B cell (primary cell): ENCODE data around the gene ZC3H15. TPM values are rescaled to one million over a fixed set of nuclear protein-coding genes. Genes with fewer than 3 reads are reported as not detected.

Source experiments
- ATAC-seq: fragments of 200-7000 bp; cut with Tn5 transposase; one replicate; pipeline ENCODE4 v1.10.0; 2021; ENCODE audit warnings: low read depth, mild to moderate bottlenecking, moderate number of reproducible peaks, moderate library complexity
- CTCF ChIA-PET: fragments of 350-600 bp; sonication (Branson Sonifier 250); formaldehyde crosslinking; loops from one replicate; lab custom pipeline; 2021; ENCODE audit warnings: antibody characterized with exemption, inconsistent platforms; lab: Charles Lee
- POLR2A ChIA-PET: fragments of 350-600 bp; sonication (Branson Sonifier 250); formaldehyde crosslinking; loops from one replicate; lab custom pipeline; 2021; ENCODE audit warnings: antibody characterized with exemption; lab: Charles Lee
- DNase-seq: peaks from one replicate; pipeline ENCODE4 v3.0.0; 2013
- H2AFZ ChIP-seq: 2 replicates; pipeline ENCODE4 v1.6.1; 2012; ENCODE audit warnings: mild to moderate bottlenecking, low read depth, low read length; ENCODE audit not compliant: insufficient read depth, poor library complexity, severe bottlenecking
- H3K27ac ChIP-seq, 2 donors: 1 replicate in 1 of 2; 2 replicates in 1 of 2; pipeline ENCODE4 v1.5.1; 2012 to 2013; ENCODE audit warnings: low read length in 2 of 2, mild to moderate bottlenecking in 2 of 2, moderate library complexity in 1 of 2
- H3K27me3 ChIP-seq, 4 experiments: fragments of 200-600 bp in 1 of 4; sonication (generic) in 1 of 4; replicated peaks in 1 of 4; 1 replicate in 2 of 4; 2 replicates in 2 of 4; pipeline versions ENCODE4 v1.6.1 to v1.7.0; 2013 to 2016; ENCODE audit warnings: low read length in 3 of 4, mild to moderate bottlenecking in 2 of 4, mixed read lengths in 1 of 4, moderate library complexity in 1 of 4; ENCODE audit not compliant: insufficient read depth in 4 of 4, control insufficient read depth in 3 of 4; ENCODE audit errors: control extremely low read depth in 1 of 4
- H3K36me3 ChIP-seq, 2 experiments: replicated peaks in 1 of 2; 1 replicate in 1 of 2; 2 replicates in 1 of 2; pipeline versions ENCODE4 v1.6.1 to v1.7.1; 2013; ENCODE audit warnings: low read length in 1 of 2; ENCODE audit not compliant: insufficient read depth in 2 of 2, control insufficient read depth in 1 of 2; ENCODE audit errors: control extremely low read depth in 1 of 2, extremely low read depth in 1 of 2
- H3K4me1 ChIP-seq, 2 donors: fragments of 200-600 bp in 1 of 2; sonication (generic) in 1 of 2; 1 replicate in 1 of 2; 2 replicates in 1 of 2; pipeline versions ENCODE4 v1.5.1 to v1.6.1; 2013 to 2017; ENCODE audit warnings: low read length in 2 of 2; ENCODE audit not compliant: control insufficient read depth in 2 of 2, insufficient read depth in 2 of 2
- H3K4me2 ChIP-seq: replicated peaks from 2 replicates; pipeline ENCODE3; 2012; ENCODE audit warnings: mild to moderate bottlenecking, low read depth, low read length; ENCODE audit not compliant: poor library complexity, severe bottlenecking
- H3K4me3 ChIP-seq, 5 experiments: fragments of 200-600 bp in 1 of 5; sonication (generic) in 1 of 5; 1 replicate in 3 of 5; 2 replicates in 2 of 5; pipeline versions ENCODE4 v1.5.1 to v1.7.0; 2011 to 2016; ENCODE audit warnings: low read length in 4 of 5, mild to moderate bottlenecking in 4 of 5, low read depth in 2 of 5, control low read depth in 1 of 5, moderate library complexity in 1 of 5; ENCODE audit not compliant: insufficient read depth in 1 of 5; ENCODE audit errors: control extremely low read depth in 1 of 5, extremely low read depth in 1 of 5
- H3K79me2 ChIP-seq: fragments of 200-600 bp; sonication (generic); one replicate; pipeline ENCODE4 v1.6.0; 2016; ENCODE audit warnings: low read length; ENCODE audit not compliant: control insufficient read depth, insufficient read depth
- H3K9ac ChIP-seq: fragments of 200-600 bp; sonication (generic); 2 replicates; pipeline ENCODE4 v1.6.1; 2017; ENCODE audit warnings: mild to moderate bottlenecking, low read length, moderate library complexity
- H3K9me3 ChIP-seq, 3 donors: one replicate each; pipeline versions ENCODE4 v1.6.1 to v1.7.1; 2013; ENCODE audit warnings: low read length in 2 of 3; ENCODE audit not compliant: control insufficient read depth in 2 of 3, insufficient read depth in 1 of 3; ENCODE audit errors: control extremely low read depth in 1 of 3
- H4K20me1 ChIP-seq: 2 replicates; pipeline ENCODE4 v1.6.0; 2012; ENCODE audit warnings: mild to moderate bottlenecking, low read length; ENCODE audit not compliant: insufficient read depth, control insufficient read depth, poor library complexity, severe bottlenecking
- H3K27ac Mint-ChIP-seq: one replicate; pipeline ENCODE4 v1.8.0; 2021; ENCODE audit warnings: mixed read lengths
- H3K27me3 Mint-ChIP-seq: one replicate; pipeline ENCODE4 v1.8.0; 2021; ENCODE audit warnings: mixed read lengths
- H3K4me1 Mint-ChIP-seq: one replicate; pipeline ENCODE4 v1.8.0; 2021; ENCODE audit warnings: mixed read lengths
- H3K4me3 Mint-ChIP-seq: one replicate; pipeline ENCODE4 v1.8.0; 2021; ENCODE audit warnings: mixed read lengths
- H3K9me3 Mint-ChIP-seq: one replicate; pipeline ENCODE4 v1.8.0; 2022; ENCODE audit warnings: mixed read lengths; ENCODE audit not compliant: insufficient read depth
- CTCF ChIP-seq: fragments of 200-600 bp; IDR thresholded peaks from one replicate; pipeline ENCODE4 v1.8.0; 2022; ENCODE audit warnings: antibody characterized with exemption, mild to moderate bottlenecking
- EZH2 ChIP-seq: IDR thresholded peaks from 2 replicates; pipeline ENCODE4 v1.6.1; 2012; ENCODE audit warnings: borderline replicate concordance, low read depth, mild to moderate bottlenecking, moderate library complexity, low read length; ENCODE audit not compliant: insufficient read depth, poor library complexity, severe bottlenecking
- WGBS: methylation state at CpG from one replicate; pipeline ENCODE4 v1.1.5; 2013; ENCODE audit warnings: missing lambda C conversion rate; ENCODE audit not compliant: insufficient coverage; 5-methylcytosine and 5-hydroxymethylcytosine counted together
- intact Hi-C: fragments of 100-400 bp; cut with micrococcal nuclease; formaldehyde crosslinking; loops from one replicate; pipeline ENCODE4 v1.10.0; 2022
- polyA plus RNA-seq: library from polyadenylated mRNA; depleted of rRNA; stranded (reverse); fragments of >200 nt; gene quantifications from 2 replicates; pipeline ENCODE4 v1.2.3, GENCODE V29; 2012
- total RNA-seq, 2 donors: library from RNA; stranded (reverse); fragments of 120-200 nt in 1 of 2; gene quantifications; 1 replicate in 1 of 2; 2 replicates in 1 of 2; pipeline versions ENCODE4 v1.2.3 to v1.2.4, GENCODE V29; 2013 to 2022

ZC3H15 gene
- total and polyA plus RNA-seq, 2 donors (not counting 1 experiment from before 2014, with no cell fraction given): 29.6 to 61.4 TPM

- no peak overlapping the region for H3K27ac Mint-ChIP-seq
Measured at GRCh38 chr2:186543561-186544131, 57.6 kb downstream of the ZC3H15 start.

GRCh38 chr2:186544255-186544675 lies 58.2 kb downstream of the ZC3H15 start:
- H3K4me2 ChIP-seq: no peak overlapping the region
- DNase-seq (no peak), ATAC-seq (no peak)
- H3K79me2 ChIP-seq: no peaks in the 10 kb centered on the region
- no peak overlapping the region for H3K9ac ChIP-seq
- H3K9me3 ChIP-seq: no peaks in the 10 kb centered on the region
- CTCF ChIA-PET: no interaction called here
- no peaks in the 10 kb centered on the region for H3K4me1 ChIP-seq
- WGBS: no CpG with 5 or more reads among the region's 1 CpG
- no peaks in the 10 kb centered on the region for H3K36me3 ChIP-seq
- POLR2A ChIA-PET: no interaction called here
- Mint-ChIP-seq H3K4me3 (no peak overlapping the region), H3K4me1 (no peaks in the 10 kb centered on the region), H3K27me3 (peaks cover 4% of the 10 kb centered on the region), H3K27ac (no peak overlapping the region), H3K9me3 (no peaks in the 10 kb centered on the region)
- no peak overlapping the region for H3K4me3 ChIP-seq
- no peak for TF ChIP-seq EZH2
- no peak for TF ChIP-seq CTCF
- H2AFZ ChIP-seq: no peak overlapping the region
- H3K27ac ChIP-seq: no peak overlapping the region
- H3K27me3 ChIP-seq: no peaks in the 10 kb centered on the region
- H4K20me1 ChIP-seq: no peaks in the 10 kb centered on the region
- intact Hi-C loops: no loop called here

More at GRCh38 chr2:186543561-186544131, 57.6 kb downstream of the ZC3H15 start:
- Histone ChIP-seq H3K9ac (no peak overlapping the region), H3K36me3 (no peaks in the 10 kb centered on the region), H3K4me3 (no peak overlapping the region), H2AFZ (no peak overlapping the region), H3K4me1 (no peaks in the 10 kb centered on the region), H3K9me3 (no peaks in the 10 kb centered on the region), H3K79me2 (no peaks in the 10 kb centered on the region), H3K4me2 (no peak overlapping the region), H3K27me3 (no peaks in the 10 kb centered on the region), H3K27ac (no peak overlapping the region), H4K20me1 (no peaks in the 10 kb centered on the region)
- WGBS: no CpG with 5 or more reads among the region's 3 CpGs
- TF ChIP-seq EZH2 (no peak), CTCF (no peak)
- intact Hi-C loops: no loop called here
- POLR2A ChIA-PET: no interaction called here
- Mint-ChIP-seq H3K9me3 (no peaks in the 10 kb centered on the region), H3K27me3 (peaks cover 4% of the 10 kb centered on the region), H3K4me3 (no peak overlapping the region), H3K4me1 (no peaks in the 10 kb centered on the region)
- CTCF ChIA-PET: no interaction called here
- DNase-seq: no peak
- no peak for ATAC-seq
